ENCODE measurements around the gene APLF. TPM values are rescaled to one million over a fixed set of nuclear protein-coding genes. Genes with fewer than 3 reads are reported as not detected.
"Not testable (repeated sequence)": the region's sequence is repeated elsewhere in the genome, so short reads cannot be mapped to it uniquely, and the experiment has no call there.

Gene APLF
- total RNA-seq, 1 experiment from 2014 or later: 0.58 TPM

DNA sequence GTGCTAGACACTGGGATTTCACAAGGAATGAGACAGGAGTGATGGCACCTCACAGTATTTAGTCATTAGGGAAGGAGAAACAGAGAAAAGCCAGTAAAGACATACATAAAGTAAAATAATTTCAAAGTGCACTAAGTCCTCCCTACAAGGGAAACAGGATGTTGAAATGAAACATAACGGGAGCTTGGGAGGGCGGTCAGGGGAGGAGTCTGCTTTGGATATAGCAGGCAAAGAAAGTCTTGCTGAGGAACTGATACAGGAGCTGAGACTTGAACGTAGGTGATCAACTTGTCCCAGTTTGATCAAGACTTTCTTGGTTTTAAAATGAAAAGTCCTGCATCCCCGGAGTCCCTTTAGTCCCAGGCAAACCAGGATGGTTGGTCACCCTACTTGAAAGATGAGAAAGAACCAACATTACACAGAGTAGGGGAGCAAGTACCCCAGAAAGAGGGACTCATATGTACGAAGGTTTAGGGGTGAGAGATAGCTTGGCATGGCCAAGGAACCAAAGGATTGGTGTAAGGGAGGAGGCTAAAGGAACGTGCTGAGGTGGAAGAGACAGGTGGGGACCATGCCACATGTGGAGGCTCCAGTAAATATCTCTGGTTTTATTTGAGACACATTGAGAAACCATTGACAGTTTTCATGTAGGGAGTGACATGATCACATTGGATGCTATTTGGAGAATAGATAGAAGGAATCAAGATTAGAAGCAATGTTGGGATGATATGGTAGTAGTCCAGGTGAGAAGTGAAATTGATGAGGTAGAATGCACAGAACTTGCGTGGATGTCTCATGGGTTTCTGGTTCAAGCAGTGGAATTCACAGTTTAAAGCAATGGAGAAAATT lies 28.7 kb upstream of the APLF start:
- peak; percentile 40 for DNase-seq (ENCODE audit: low read depth)

- DNase-seq (ENCODE audit: low read depth): peak; percentile 76
Observed at GRCh38 chr2:68441179-68441993, 26.0 kb upstream of the APLF start.

GRCh38 chr2:68441994-68442322 lies 25.4 kb upstream of the APLF start:
- DNase-seq (ENCODE audit: low read depth): no peak

- not testable (repeated sequence) for DNase-seq (ENCODE audit: low read depth)
Observed at GRCh38 chr2:68446425-68446824, 21.0 kb upstream of the APLF start.

DNA sequence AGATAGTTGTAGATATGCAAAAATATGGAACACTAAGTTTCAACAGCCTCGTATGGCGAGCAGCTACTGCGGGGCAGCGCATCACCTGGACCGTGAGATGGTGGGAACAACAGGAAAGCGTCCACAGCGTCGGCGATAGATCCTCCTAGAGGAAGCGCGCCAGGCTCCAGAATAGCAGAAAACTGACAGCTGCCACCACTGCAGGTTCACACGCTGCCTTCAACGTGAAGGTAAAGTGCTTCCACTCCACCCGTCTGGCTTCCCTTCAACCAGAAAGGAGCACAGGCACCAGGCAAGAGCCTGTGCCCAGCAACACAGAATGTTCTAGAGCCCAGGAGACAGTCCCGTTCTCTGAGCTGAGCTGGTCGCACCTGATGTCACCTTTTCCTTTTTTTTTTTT lies 20.3 kb upstream of the APLF start:
- no peak for DNase-seq (ENCODE audit: low read depth)

GRCh38 chr2:68448671-68449653 lies 18.4 kb upstream of the APLF start:
- no peak for DNase-seq (ENCODE audit: low read depth)

- DNase-seq (ENCODE audit: low read depth): no peak
Observed at GRCh38 chr2:68452158-68452900, 15.1 kb upstream of the APLF start.

GRCh38 chr2:68453761-68454360 lies 13.5 kb upstream of the APLF start:
- no peak for DNase-seq (ENCODE audit: low read depth)

- no peak for DNase-seq (ENCODE audit: low read depth)
Observed at GRCh38 chr2:68454719-68455118, 12.7 kb upstream of the APLF start.

- no peak for DNase-seq (ENCODE audit: low read depth)
Observed at GRCh38 chr2:68456198-68456597, 11.2 kb upstream of the APLF start.

GRCh38 chr2:68458981-68459380 lies 8.4 kb upstream of the APLF start:
- no peak for DNase-seq (ENCODE audit: low read depth)

DNA sequence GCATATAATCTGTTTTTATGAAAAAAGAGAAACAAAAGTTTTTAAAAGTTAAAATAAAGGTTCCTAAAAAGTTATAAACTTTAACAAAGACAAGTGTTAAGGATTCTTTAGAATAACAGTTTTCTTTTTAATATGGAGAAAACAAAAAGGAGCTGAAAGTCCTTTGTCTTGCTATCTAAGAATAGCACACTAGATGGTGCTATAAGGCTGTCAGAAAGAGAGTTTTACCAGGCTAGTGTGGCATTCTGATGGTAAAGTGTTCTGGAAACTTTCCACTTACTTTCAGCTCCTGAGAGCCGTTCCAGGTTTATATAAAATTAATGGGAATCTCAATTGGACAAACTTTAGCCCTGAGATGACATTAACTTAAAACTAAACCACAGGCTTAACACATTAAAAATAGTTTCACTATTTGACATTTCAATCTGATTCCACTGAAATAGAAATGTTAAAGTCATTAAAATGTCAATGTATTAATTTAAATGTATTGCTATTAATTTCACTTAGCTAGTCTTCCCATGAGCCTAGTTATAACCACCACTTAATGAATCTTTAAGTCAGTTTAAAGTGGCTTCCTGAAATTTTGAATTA lies 4.0 kb upstream of the APLF start:
- peak; percentile 40 for DNase-seq (ENCODE audit: low read depth)

- no peak for DNase-seq (ENCODE audit: low read depth)
Observed at GRCh38 chr2:68464651-68465050, 2.7 kb upstream of the APLF start.

GRCh38 chr2:68465081-68465916 lies 2.1 kb upstream of the APLF start:
- DNase-seq (ENCODE audit: low read depth): no peak

GRCh38 chr2:68466361-68466777 lies 1.0 kb upstream of the APLF start:
- peak; percentile 65 for DNase-seq (ENCODE audit: low read depth)

GRCh38 chr2:68466778-68467076 lies 658 bp upstream of the APLF start:
- no peak for DNase-seq (ENCODE audit: low read depth)

GRCh38 chr2:68468801-68469200 lies 1.4 kb downstream of the APLF start:
- DNase-seq (ENCODE audit: low read depth): no peak

GRCh38 chr2:68469935-68470334 lies 2.5 kb downstream of the APLF start:
- DNase-seq (ENCODE audit: low read depth): no peak

DNA sequence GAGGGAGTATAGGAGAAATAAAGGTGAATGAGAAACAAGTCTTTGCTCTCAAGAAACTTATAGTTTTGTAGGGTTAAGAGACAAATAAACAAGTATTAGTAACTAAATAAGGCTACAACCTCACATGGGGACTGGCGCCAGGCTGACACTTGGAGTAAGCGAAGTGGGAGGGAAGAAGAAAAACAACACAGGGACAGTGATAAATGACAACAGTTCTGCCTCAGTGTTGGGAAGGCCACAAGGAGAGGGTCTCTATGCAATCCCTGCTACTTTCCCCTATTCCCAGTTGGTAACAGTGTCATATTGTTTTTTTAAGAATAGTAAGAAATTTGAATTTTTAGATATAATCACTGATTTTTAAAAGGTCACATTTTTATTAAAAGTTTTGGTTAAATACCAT lies 4.0 kb downstream of the APLF start:
- DNase-seq (ENCODE audit: low read depth): no peak
